Ectodermal cell (in vitro differentiated cells): ENCODE measurements around the gene FANCC.
A peak's percentile ranks its signal among the peaks of the same experiment; 100 is the strongest.

ENCODE experiments used
- H3K27ac ChIP-seq: 2 replicates; pipeline ENCODE4 v1.7.0; 2013; ENCODE audit warnings: mild to moderate bottlenecking, low read depth, low read length; ENCODE audit not compliant: insufficient read depth, poor library complexity, severe bottlenecking
- H3K27me3 ChIP-seq: 2 replicates; pipeline ENCODE4 v1.7.0; 2013; ENCODE audit warnings: mild to moderate bottlenecking, low read length; ENCODE audit not compliant: insufficient read depth, control insufficient read depth, poor library complexity, severe bottlenecking
- H3K36me3 ChIP-seq: one replicate; pipeline ENCODE4 v1.7.0; 2013; ENCODE audit warnings: low read length; ENCODE audit not compliant: control insufficient read depth, insufficient read depth
- H3K4me1 ChIP-seq: one replicate; pipeline ENCODE4 v1.7.0; 2013; ENCODE audit warnings: low read length; ENCODE audit not compliant: control insufficient read depth, insufficient read depth
- H3K4me3 ChIP-seq: 2 replicates; pipeline ENCODE4 v1.7.0; 2013; ENCODE audit warnings: low read depth, low read length, control low read depth; ENCODE audit not compliant: insufficient read depth
- H3K9me3 ChIP-seq: 2 replicates; pipeline ENCODE4 v1.7.0; 2013; ENCODE audit warnings: mild to moderate bottlenecking, low read length, moderate library complexity; ENCODE audit not compliant: control insufficient read depth
- WGBS, 2 experiments: methylation state at CpG; one replicate each; pipeline ENCODE4 v1.1.7; 2013; ENCODE audit warnings: missing lambda C conversion rate in 2 of 2; 5-methylcytosine and 5-hydroxymethylcytosine counted together

The FANCC gene

GRCh38 chr9:95097279-95097678 lies 220.2 kb downstream of the FANCC start:
- Histone ChIP-seq H3K36me3 (no peaks in the 10 kb centered on the region), H3K9me3 (no peaks in the 10 kb centered on the region), H3K27ac (no peak overlapping the region), H3K4me1 (peaks cover 6% of the 10 kb centered on the region), H3K27me3 (no peaks in the 10 kb centered on the region), H3K4me3 (no peak overlapping the region)
- 94% methylated on average over 7 of the region's 7 CpGs for WGBS, 2 experiments

GRCh38 chr9:95096807-95097206 lies 220.7 kb downstream of the FANCC start:
- no peak overlapping the region for H3K4me3 ChIP-seq
- 93 to 95% methylated on average over 6 of the region's 6 CpGs for WGBS, 2 experiments

DNA sequence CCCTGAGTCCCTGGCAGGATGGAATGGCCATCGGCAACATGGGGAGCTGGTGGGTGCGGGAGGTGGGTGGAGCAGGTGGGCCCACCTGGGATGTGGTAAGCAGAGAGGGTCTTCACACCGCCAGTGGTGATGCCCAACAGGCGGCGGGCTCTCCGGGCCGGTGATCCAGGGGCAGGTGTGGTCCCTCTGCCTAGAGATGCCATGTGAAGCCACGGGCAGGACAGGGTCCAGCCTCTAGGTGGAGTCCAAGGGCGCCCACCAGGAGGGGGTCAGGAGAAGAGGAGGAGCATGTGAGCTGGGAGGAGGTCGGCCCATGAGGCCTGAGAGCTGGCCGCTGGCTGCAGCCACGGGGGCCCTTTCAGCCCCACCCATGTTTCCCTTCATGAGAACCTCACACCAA lies 221.1 kb downstream of the FANCC start:
- 95 to 96% methylated on average over 12 of the region's 12 CpGs for WGBS, 2 experiments
- Histone ChIP-seq H3K4me3 (no peak overlapping the region), H3K36me3 (no peaks in the 10 kb centered on the region), H3K27me3 (no peaks in the 10 kb centered on the region), H3K27ac (no peak overlapping the region), H3K4me1 (peaks cover 15% of the 10 kb centered on the region), H3K9me3 (no peaks in the 10 kb centered on the region)

More at GRCh38 chr9:95096807-95097206, 220.7 kb downstream of the FANCC start:
- H3K4me1 ChIP-seq = peaks cover 11% of the 10 kb centered on the region
- H3K9me3 ChIP-seq = no peaks in the 10 kb centered on the region
- H3K27me3 ChIP-seq = no peaks in the 10 kb centered on the region
- no peak overlapping the region for H3K27ac ChIP-seq
- no peaks in the 10 kb centered on the region for H3K36me3 ChIP-seq

DNA sequence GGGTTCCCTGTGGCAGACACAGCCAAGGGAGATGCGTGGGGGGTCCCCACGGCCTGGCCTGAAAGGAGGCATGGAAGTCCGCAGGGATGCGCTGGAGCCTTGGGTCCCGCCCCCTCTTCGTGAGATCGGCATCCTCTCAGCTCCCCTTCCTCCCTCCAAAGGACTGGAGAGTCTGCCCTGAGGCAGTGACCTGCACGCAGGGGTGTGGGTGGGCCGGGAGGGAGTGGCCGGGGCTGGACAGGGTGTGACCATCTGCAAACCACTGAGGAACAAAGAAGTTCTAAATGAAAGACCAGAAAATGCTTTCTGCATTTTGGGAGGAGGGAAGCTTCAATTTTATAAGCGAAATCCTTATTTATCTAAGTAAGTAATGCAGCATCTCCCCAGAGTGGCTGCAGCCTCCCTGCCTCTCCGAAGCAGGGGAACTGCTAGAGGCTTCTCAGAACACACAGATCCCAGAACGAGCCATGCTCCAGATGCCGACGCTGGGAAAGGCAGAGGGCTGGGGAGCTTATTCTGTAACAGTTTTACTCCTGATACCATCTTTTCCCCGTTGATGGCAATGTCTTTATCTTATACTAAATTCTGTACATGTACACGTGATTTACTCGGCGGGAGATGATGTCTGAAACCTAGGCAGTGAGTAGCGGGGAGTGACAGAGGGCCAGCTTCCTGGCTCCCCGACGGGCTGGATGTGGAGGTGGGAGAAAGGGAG lies 221.7 kb downstream of the FANCC start:
- WGBS, 2 experiments = 79% methylated on average over 22 of the region's 22 CpGs
- Histone ChIP-seq H3K4me3 (no peak overlapping the region), H3K4me1 (peaks cover 21% of the 10 kb centered on the region), H3K9me3 (no peaks in the 10 kb centered on the region), H3K27ac (no peak overlapping the region), H3K36me3 (no peaks in the 10 kb centered on the region), H3K27me3 (no peaks in the 10 kb centered on the region)

DNA sequence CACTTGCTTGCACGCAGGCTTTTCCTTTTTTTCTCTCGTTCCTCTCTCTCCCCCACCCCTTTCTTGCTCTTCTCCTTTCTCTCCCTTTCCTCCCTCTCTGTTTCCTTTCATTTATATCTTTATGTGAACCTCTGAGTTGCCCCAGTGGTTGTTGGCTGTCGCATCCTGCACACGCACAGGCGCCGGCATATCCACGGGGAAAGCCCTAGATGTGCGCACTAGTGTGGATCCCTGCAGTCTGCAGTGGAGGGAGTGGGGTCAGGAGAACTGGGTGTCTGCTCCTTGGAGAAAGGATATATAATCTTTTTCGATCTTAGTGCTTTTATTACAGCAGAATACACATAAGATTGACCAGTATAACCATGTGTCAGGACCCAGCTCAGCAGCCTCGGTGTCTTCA lies 223.5 kb downstream of the FANCC start:
- Histone ChIP-seq H3K9me3 (no peaks in the 10 kb centered on the region), H3K27me3 (no peaks in the 10 kb centered on the region), H3K4me3 (no peak overlapping the region), H3K4me1 (peaks cover 27% of the 10 kb centered on the region), H3K36me3 (no peaks in the 10 kb centered on the region), H3K27ac (no peak overlapping the region)
- WGBS, 2 experiments = 84 to 85% methylated on average over 10 of the region's 10 CpGs

- Histone ChIP-seq H3K9me3 (no peaks in the 10 kb centered on the region), H3K27ac (no peak overlapping the region), H3K4me3 (no peak overlapping the region), H3K36me3 (no peaks in the 10 kb centered on the region), H3K4me1 (peaks cover 27% of the 10 kb centered on the region), H3K27me3 (no peaks in the 10 kb centered on the region)
- 93 to 96% methylated on average over 16 of the region's 16 CpGs for WGBS, 2 experiments
Observed at GRCh38 chr9:95093586-95093985, 223.9 kb downstream of the FANCC start.

- 53 to 57% methylated on average over 19 of the region's 19 CpGs for WGBS, 2 experiments
- no peaks in the 10 kb centered on the region for H3K27me3 ChIP-seq
- H3K4me3 ChIP-seq = no peak overlapping the region
- H3K9me3 ChIP-seq = no peaks in the 10 kb centered on the region
- peak overlapping the region; percentile 56 for H3K27ac ChIP-seq
- peaks cover 27% of the 10 kb centered on the region for H3K4me1 ChIP-seq
- no peaks in the 10 kb centered on the region for H3K36me3 ChIP-seq
Observed at GRCh38 chr9:95092262-95093072, 225.0 kb downstream of the FANCC start.

- H3K27me3 ChIP-seq = no peaks in the 10 kb centered on the region
- no peaks in the 10 kb centered on the region for H3K36me3 ChIP-seq
- peak overlapping the region; percentile 8 for H3K4me3 ChIP-seq
- peaks cover 27% of the 10 kb centered on the region for H3K4me1 ChIP-seq
- WGBS, 2 experiments = 86% methylated on average over 12 of the region's 12 CpGs
- no peak overlapping the region for H3K27ac ChIP-seq
- H3K9me3 ChIP-seq = no peaks in the 10 kb centered on the region
Observed at GRCh38 chr9:95091601-95092261, 225.8 kb downstream of the FANCC start.

- Histone ChIP-seq H3K9me3 (no peaks in the 10 kb centered on the region), H3K27me3 (no peaks in the 10 kb centered on the region), H3K27ac (no peak overlapping the region), H3K36me3 (no peaks in the 10 kb centered on the region), H3K4me1 (peaks cover 32% of the 10 kb centered on the region), H3K4me3 (no peak overlapping the region)
- WGBS, 2 experiments = 81 to 82% methylated on average over 14 of the region's 14 CpGs
Observed at GRCh38 chr9:95090871-95091577, 226.5 kb downstream of the FANCC start.
